Activated CD4-positive, alpha-beta T cell treated with anti-CD3 and anti-CD28 coated beads for 1 hour (primary cell): ENCODE measurements around the gene SP1.

Experiments
- DNase-seq: peaks from one replicate; pipeline ENCODE4 v3.0.0-alpha.2; 2020

Gene SP1

DNA sequence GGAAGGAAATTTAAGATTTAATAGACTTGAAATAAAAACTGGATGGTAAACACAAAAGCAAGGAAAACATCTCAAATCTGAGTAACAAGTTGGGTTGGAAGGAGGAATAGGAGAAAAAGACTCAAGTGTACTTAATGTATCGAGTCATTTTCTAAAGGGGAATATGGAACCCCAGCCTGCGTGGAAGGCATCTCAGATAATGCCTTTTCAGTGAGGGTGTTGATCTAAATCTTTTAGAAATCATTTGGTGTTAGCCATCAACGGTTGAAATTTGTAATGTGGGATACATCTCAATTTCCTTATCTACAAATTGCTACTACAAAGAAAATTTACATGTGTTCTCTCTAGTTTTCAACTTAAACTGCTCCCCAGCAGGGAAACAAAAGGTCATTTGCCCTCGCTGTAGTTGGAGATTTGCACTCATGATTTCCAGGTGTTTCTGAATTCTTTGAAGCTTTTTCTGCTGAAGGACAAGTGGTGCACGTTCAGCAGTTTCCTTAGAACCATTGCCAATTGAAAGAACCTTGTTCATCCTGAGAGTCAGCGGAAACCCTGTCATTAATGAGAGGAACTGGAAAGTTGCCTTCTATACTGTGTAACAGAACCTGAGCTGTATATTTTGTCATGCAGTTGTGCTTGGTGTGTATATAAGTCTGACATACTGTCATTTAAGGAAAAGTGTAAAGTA, 74.1 kb downstream of the SP1 start:
- no peak for DNase-seq

DNA sequence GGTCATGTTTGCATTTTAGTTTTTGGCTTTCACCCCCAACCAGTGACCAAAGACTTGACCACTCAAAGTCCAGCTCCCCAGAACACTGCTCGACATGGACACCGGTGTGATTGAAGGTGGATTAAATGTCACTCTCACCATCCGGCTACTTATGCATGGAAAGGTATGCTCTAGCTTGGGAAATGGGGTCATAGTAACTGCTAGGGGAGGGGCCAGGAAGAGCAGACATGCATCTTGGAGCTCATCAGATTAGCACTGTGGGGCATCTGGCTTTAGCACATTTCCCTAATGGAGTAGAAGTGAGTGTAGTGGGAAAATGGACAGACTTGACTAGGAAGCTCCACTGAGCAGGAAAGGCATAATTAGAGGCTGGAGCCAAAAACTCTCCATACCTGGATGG, 74.7 kb downstream of the SP1 start:
- DNase-seq = no peak

DNA sequence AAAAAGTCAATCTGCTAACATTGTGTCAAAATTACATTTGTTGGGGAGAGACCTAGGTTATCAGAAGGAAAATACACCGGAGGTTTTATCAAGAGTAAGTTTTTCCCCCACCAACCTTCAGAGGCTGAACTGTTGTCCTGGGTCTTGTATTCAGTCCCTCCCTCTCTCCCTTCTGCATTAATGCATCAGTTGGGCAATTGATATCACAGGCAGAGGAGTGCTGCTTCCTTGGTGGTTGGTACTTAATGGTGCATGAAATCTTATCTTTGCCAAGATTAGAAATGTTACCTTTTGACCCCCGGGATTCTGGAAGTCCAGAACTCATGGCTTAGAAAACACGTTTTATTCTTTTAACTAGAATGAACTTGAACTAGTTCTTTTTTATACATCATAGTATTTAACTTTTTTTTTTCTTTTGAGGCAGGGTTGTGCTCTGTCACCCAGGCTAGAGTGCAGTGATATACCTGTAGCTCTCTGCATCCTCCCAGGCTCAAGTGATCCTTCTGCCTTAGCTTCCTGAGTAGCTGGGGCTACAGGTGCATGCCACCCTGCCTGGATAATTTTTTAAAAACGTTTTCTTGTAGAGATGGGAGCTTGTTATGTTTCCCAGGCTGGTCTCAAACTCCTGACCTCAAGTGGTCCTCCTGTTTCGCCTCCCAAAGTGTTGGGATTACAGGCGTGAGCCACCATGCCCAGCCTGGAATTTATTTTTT, 76.8 kb downstream of the SP1 start:
- DNase-seq = no peak

DNA sequence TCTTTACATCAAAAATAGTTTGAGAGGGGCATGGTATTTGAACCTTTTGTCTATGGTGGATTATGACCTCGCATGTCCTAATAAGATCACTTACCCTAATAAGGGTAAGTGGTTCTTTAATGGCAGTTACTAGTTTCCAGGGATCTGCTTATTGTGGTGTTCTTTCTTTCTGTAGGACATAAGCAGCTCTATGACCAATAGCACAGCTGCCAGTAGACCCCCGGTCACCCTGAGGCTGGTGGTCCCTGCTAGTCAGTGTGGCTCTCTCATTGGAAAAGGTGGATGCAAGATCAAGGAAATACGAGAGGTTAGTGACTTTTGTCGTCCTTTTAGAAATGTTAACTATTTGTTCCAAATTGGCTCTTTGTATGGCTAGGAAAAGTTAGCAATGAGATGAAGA, 79.1 kb downstream of the SP1 start:
- DNase-seq = no peak

DNA sequence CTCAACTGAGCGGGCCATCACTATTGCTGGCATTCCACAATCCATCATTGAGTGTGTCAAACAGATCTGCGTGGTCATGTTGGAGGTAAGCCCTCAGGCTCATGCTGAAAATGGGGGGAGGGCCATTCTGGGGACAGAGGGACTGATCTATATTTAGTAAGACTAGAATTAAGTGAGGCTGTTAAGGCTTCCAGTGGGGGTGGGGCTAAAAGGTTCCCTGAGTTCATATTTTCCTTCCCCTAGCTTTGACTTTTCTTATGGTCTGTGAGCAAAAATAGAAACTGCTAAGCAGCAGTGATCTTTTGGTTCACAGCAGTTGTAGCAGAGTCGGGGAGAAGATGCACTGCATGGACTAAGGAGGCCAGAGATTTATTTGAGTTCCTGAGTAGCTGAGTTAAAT, 81.1 kb downstream of the SP1 start:
- DNase-seq = no peak

DNA sequence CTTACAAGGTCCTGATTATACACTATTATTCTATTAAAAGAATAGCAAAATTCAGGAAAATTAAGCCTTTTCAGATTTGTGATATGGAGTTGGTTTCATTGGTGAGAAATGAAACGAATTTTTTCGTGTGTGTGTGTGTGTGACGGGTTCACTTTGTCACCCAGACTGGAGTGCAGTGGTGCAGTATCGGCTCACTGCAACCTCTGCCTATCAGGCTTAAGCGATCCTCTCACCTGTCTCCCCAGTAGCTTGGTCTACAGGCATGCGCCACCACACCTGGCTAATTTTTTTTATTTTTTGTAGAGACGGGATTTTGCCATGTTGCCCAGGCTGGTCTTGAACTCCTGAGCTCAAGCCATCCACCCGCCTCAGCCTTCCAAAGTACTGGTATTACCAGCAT, 81.6 kb downstream of the SP1 start:
- DNase-seq = no peak

DNA sequence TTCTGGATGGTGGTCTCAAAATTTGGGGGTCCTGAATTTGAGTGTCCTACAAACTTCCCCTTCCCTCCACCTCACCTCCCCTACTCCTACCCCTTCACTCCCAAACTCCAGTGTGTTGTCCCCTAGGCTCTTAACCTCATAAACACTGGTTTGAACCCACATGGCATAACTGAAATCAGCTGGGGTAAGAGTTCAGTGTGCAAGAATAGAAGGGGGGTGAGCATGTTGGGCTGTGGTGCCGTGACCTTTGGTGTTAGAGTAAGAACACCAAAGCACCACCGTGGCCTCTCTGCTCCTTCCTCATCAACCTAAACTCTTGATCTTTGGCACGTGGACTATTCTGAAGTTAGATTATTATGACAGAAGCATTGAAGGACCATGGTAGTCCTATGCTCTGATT, 83.0 kb downstream of the SP1 start:
- no peak for DNase-seq

DNA sequence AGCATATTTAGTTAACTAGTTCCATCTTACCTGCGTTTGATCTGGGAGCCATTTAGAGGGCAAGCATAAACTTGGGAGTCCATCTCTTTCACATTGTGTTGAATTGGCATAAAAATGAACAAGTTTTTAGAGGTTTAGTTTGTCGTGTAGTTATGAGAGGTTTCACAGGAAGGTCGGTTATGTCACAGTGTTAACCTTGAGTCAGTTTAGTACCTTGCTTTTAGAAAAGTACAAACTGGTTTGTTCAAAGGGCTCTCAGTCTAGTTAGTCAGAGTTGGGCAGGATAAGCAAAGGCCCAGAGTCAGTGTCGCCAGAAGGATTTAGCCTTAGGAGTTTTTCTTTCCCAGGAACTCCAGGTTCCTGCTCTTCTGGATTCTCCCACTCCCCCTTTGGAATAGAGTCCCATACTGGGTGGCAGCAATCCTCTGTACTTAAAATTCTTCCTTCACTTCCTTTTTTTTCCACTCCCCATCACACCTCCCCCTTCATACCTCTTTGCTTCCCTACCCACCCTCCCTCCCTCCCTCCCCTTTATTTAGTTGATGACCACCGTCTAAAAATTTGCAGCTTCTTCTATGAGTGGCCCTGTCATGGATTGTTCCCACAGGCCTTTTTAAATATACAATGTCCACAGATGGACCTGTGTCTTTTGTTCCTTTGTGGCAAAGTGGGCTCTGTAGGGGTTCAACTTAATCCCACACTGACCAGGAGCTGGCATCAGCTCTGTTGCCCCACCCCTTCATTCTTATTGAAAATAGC, 84.0 kb downstream of the SP1 start:
- no peak for DNase-seq

DNA sequence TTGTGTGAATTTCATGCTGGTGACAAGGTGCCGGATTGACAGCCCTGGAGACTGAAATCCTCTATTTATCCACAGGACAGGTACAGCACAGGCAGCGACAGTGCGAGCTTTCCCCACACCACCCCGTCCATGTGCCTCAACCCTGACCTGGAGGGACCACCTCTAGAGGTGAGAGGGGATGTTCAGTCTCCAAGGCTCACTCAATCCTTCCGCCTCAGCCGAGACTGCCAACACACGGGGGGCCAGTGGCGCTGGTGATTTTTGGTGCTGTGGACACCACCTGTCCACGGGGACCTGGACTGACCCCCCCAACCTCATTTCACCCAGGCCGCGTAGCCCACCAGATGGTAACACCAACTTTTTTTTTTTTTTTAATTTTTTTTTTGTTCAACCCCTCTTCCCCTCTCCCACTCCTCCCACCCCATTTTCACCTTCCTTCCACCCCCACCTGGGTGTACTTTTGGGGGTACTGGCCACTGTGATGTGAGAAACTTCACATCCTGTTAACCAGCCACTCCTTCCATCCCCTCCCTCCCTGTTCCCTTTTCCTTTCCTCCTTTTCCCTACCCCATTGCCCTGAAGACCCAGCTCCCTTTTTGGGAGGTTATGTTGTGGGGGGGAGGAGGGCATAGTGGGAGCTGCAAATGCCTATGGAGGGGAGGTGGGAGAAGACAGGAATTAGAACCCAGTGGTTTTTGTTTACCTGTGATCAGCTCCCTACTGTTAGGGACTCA, 84.9 kb downstream of the SP1 start:
- DNase-seq = no peak

DNA sequence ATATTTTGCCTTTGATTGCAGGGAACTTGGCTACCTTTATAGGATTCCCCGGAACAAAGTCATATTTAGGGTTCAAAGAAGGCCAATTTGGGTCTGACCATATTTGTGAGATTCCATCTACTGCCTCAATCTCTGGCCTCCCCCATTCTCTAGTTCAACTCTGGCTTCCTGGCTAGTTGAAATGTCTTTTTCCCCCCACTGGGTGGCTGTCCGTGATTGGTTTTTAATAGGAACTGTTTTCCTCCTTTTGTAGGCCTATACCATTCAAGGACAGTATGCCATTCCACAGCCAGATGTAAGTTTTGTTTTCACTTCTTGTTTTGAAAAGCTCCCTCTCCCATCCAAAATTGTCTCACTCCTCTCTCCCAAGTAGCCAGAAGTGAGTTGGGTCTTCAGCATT, 85.7 kb downstream of the SP1 start:
- no peak for DNase-seq
